SK-N-SH (cell line): ENCODE results near the gene DOK6. TPM values are rescaled to one million over a fixed set of nuclear protein-coding genes. Genes with fewer than 3 reads are reported as not detected.

Source experiments
- CTCF ChIA-PET: fragments of 300-600, 350-600 bp; formaldehyde crosslinking; extraction: SDS; loops from one replicate; lab custom pipeline; 2021; lab: Yijun Ruan, JAX
- POLR2A ChIA-PET: fragments of 350-600 bp; sonication (Branson Sonifier 250); formaldehyde crosslinking; extraction: SDS; loops from one replicate; lab custom pipeline; 2020; ENCODE audit warnings: antibody characterized with exemption, inconsistent platforms; lab: Yijun Ruan, JAX
- DNase-seq: peaks from one replicate; pipeline ENCODE4 v3.0.0; 2012
- H2AFZ ChIP-seq: fragments of 200-600 bp; sonication (generic); 2 replicates; pipeline ENCODE4 v1.8.1; 2016; ENCODE audit warnings: antibody characterized with exemption, mild to moderate bottlenecking, low read depth
- H3F3A ChIP-seq: fragments of 200-600 bp; sonication (generic); replicated peaks from 2 replicates; pipeline ENCODE3; 2016; ENCODE audit warnings: antibody characterized with exemption, mild to moderate bottlenecking; ENCODE audit not compliant: insufficient read depth
- H3K27ac ChIP-seq, 2 experiments: fragments of 200-500 bp in 1 of 2; fragments of 200-600 bp in 1 of 2; sonication (Bioruptor generic) in 1 of 2; sonication (generic), shearing (Covaris generic) in 1 of 2; 2 replicates each; pipeline versions ENCODE4 v1.5.1 to v1.6.1; 2014 to 2016; ENCODE audit warnings: low read depth in 2 of 2, inconsistent platforms in 1 of 2, low read length in 1 of 2, mild to moderate bottlenecking in 1 of 2, mixed read lengths in 1 of 2
- H3K27me3 ChIP-seq: fragments of 200-600 bp; sonication (generic), shearing (Covaris generic); 2 replicates; pipeline ENCODE4 v1.6.1; 2016; ENCODE audit warnings: mixed run types; ENCODE audit not compliant: insufficient read depth
- H3K36me3 ChIP-seq, 2 experiments: fragments of 200-500 bp in 1 of 2; fragments of 200-600 bp in 1 of 2; sonication (Bioruptor generic) in 1 of 2; sonication (generic) in 1 of 2; replicated peaks in 1 of 2; 2 replicates each; pipeline versions ENCODE3 to v1.5.1; 2014 to 2016; ENCODE audit warnings: low read length in 1 of 2, mild to moderate bottlenecking in 1 of 2; ENCODE audit not compliant: insufficient read depth in 2 of 2, control insufficient read depth in 1 of 2
- H3K4me1 ChIP-seq, 2 experiments: fragments of 200-500 bp in 1 of 2; fragments of 200-600 bp in 1 of 2; sonication (Bioruptor generic) in 1 of 2; sonication (generic), shearing (Covaris generic) in 1 of 2; 2 replicates each; pipeline versions ENCODE4 v1.5.1 to v1.6.1; 2014 to 2016; ENCODE audit warnings: low read depth in 1 of 2, low read length in 1 of 2, mixed run types in 1 of 2; ENCODE audit not compliant: insufficient read depth in 2 of 2, control insufficient read depth in 1 of 2
- H3K4me2 ChIP-seq: fragments of 200-600 bp; sonication (generic), shearing (Covaris generic); 2 replicates; pipeline ENCODE4 v1.6.1; 2017; ENCODE audit warnings: mixed run types
- H3K4me3 ChIP-seq, 2 experiments: fragments of 200-500 bp in 1 of 2; fragments of 200-600 bp in 1 of 2; sonication (Bioruptor generic) in 1 of 2; sonication (generic), shearing (Covaris generic) in 1 of 2; 2 replicates each; pipeline versions ENCODE4 v1.5.1 to v1.8.1; 2014 to 2016; ENCODE audit warnings: low read depth in 2 of 2, inconsistent platforms in 1 of 2, low read length in 1 of 2, mild to moderate bottlenecking in 1 of 2, mixed read lengths in 1 of 2, moderate library complexity in 1 of 2
- H3K79me2 ChIP-seq: fragments of 200-600 bp; sonication (generic); 2 replicates; pipeline ENCODE4 v1.8.1; 2017; ENCODE audit warnings: mild to moderate bottlenecking; ENCODE audit not compliant: insufficient read depth
- H3K9ac ChIP-seq: fragments of 200-600 bp; sonication (generic); 2 replicates; pipeline ENCODE4 v1.6.1; 2017; ENCODE audit warnings: mixed run types
- H3K9me2 ChIP-seq: fragments of 200-600 bp; sonication (generic); 2 replicates; pipeline ENCODE4 v1.6.1; 2017; ENCODE audit warnings: mixed run types
- H3K9me3 ChIP-seq: fragments of 200-600 bp; sonication (generic); 2 replicates; pipeline ENCODE4 v1.6.1; 2017; ENCODE audit warnings: mixed run types, mild to moderate bottlenecking, moderate library complexity
- H4K20me1 ChIP-seq: fragments of 200-600 bp; sonication (generic); 2 replicates; pipeline ENCODE4 v1.6.1; 2017; ENCODE audit warnings: mild to moderate bottlenecking, mixed run types; ENCODE audit not compliant: insufficient read depth
- IRF3 ChIP-seq: fragments of 150-350 bp; IDR thresholded peaks from 2 replicates; pipeline ENCODE4 v1.6.1; 2016; ENCODE audit warnings: mild to moderate bottlenecking, low read depth, low read length
- MXI1 ChIP-seq: IDR thresholded peaks from 2 replicates; pipeline ENCODE4 v1.6.1; 2012; ENCODE audit warnings: mild to moderate bottlenecking, low read depth, low read length, improper control_type of control experiment
- NFIC ChIP-seq: IDR thresholded peaks from 2 replicates; pipeline ENCODE4 v1.4.0; 2012; ENCODE audit warnings: borderline replicate concordance
- RCOR1 ChIP-seq: fragments of 150-350 bp; IDR thresholded peaks from 2 replicates; pipeline ENCODE4 v1.6.1; 2017; ENCODE audit warnings: antibody characterized with exemption, low read length
- REST ChIP-seq: IDR thresholded peaks from 2 replicates; pipeline ENCODE4 v1.6.1; 2012; ENCODE audit warnings: mild to moderate bottlenecking, low read depth, low read length, moderate library complexity
- RXRA ChIP-seq: IDR thresholded peaks from 2 replicates; pipeline ENCODE4 v1.4.0; 2012; ENCODE audit warnings: low read depth, mild to moderate bottlenecking, borderline replicate concordance
- USF2 ChIP-seq: fragments of 150-350 bp; IDR thresholded peaks from 2 replicates; pipeline ENCODE4 v1.6.1; 2017; ENCODE audit warnings: antibody characterized with exemption, low read length, low read depth, borderline replicate concordance
- WGBS: methylation state at CpG from one replicate; pipeline ENCODE4 v1.1.6; 2017; ENCODE audit warnings: low lambda C conversion rate; 5-methylcytosine and 5-hydroxymethylcytosine counted together
- polyA plus RNA-seq, 3 experiments: library from polyadenylated mRNA; depleted of rRNA; stranded (reverse); fragments of >200 nt; gene quantifications; 2 replicates each; pipeline ENCODE4 v1.2.3, GENCODE V29; 2012

Gene DOK6
- polyA plus RNA-seq, 1 of the 3 experiments (the other 2 are of a cell fraction): 3.9 TPM

- TF ChIP-seq REST (no peak), NFIC (no peak), IRF3 (no peak)
These were observed 249.0 kb downstream of the DOK6 start (continued) for GRCh38 chr18:69649684-69650083.

GRCh38 chr18:69651243-69651642, 250.6 kb downstream of the DOK6 start:
- H3K9me3 ChIP-seq: no peaks in the 10 kb centered on the region
- H3K4me3 ChIP-seq: no peak overlapping the region
- no peaks in the 10 kb centered on the region for H3F3A ChIP-seq
- no peaks in the 10 kb centered on the region for H3K79me2 ChIP-seq
- H3K36me3 ChIP-seq: no peaks in the 10 kb centered on the region
- WGBS: 82% methylated on average over 5 of the region's 5 CpGs
- no peaks in the 10 kb centered on the region for H4K20me1 ChIP-seq
- H3K4me1 ChIP-seq: no peaks in the 10 kb centered on the region; a peak in 1 of 4 replicates
- H3K27me3 ChIP-seq: no peaks in the 10 kb centered on the region
- TF ChIP-seq MXI1 (no peak), REST (no peak), USF2 (no peak), RXRA (no peak), RCOR1 (no peak)
- TF ChIP-seq, all 33 proteins: peak for 0
- DNase-seq: no peak
- CTCF ChIA-PET: no interaction called here
- H2AFZ ChIP-seq: no peak overlapping the region
- POLR2A ChIA-PET: no interaction called here
- H3K9me2 ChIP-seq: no peaks in the 10 kb centered on the region
- H3K4me2 ChIP-seq: no peak overlapping the region
- H3K9ac ChIP-seq: no peak overlapping the region
- H3K27ac ChIP-seq: no peak overlapping the region
